Stimulated activated CD8-positive, alpha-beta memory T cell treated with anti-CD3 and anti-CD28 coated beads, Interleukin-7, amount 100 ng/mL, for 4 hours (primary cell): ENCODE data around the gene TM9SF3.
"Not testable (repeated sequence)": the region's sequence is repeated elsewhere in the genome, so short reads cannot be mapped to it uniquely, and the experiment has no call there.

Source experiments
- DNase-seq, 2 donors: peaks; one replicate each; pipeline ENCODE4 v3.0.0-alpha.2; 2020; ENCODE audit warnings: low read depth in 2 of 2

The TM9SF3 gene

GRCh38 chr10:96600337-96600736 is 13.5 kb upstream of the TM9SF3 start:
- DNase-seq = no peak

- DNase-seq = no peak
Measured at GRCh38 chr10:96598846-96599245, 12.0 kb upstream of the TM9SF3 start.

- no peak for DNase-seq
Measured at GRCh38 chr10:96596422-96597407, 9.9 kb upstream of the TM9SF3 start.

GRCh38 chr10:96595741-96596140 is 8.9 kb upstream of the TM9SF3 start:
- no peak for DNase-seq

GRCh38 chr10:96591946-96592345 is 5.1 kb upstream of the TM9SF3 start:
- DNase-seq = no peak

GRCh38 chr10:96588616-96589419 is 2.0 kb upstream of the TM9SF3 start:
- DNase-seq = no peak

GRCh38 chr10:96588060-96588554 is 1.3 kb upstream of the TM9SF3 start:
- no peak for DNase-seq

- peak in 1 of 2 donors; percentile 35 for DNase-seq
Measured at GRCh38 chr10:96587264-96588059, 650 bp upstream of the TM9SF3 start.

GRCh38 chr10:96585736-96586418 is 935 bp downstream of the TM9SF3 start:
- DNase-seq = no peak

- DNase-seq = no peak
Measured at GRCh38 chr10:96584474-96584873, 2.3 kb downstream of the TM9SF3 start.

GRCh38 chr10:96584035-96584434 is 2.8 kb downstream of the TM9SF3 start:
- no peak for DNase-seq

GRCh38 chr10:96579133-96579532 is 7.7 kb downstream of the TM9SF3 start:
- DNase-seq = no peak

- no peak for DNase-seq
Measured at GRCh38 chr10:96578633-96579032, 8.2 kb downstream of the TM9SF3 start.

- DNase-seq = no peak
Measured at GRCh38 chr10:96578022-96578421, 8.8 kb downstream of the TM9SF3 start.

- no peak for DNase-seq
Measured at GRCh38 chr10:96577069-96577468, 9.7 kb downstream of the TM9SF3 start.

- DNase-seq = no peak
Measured at GRCh38 chr10:96576277-96576980, 10.4 kb downstream of the TM9SF3 start.

GRCh38 chr10:96574564-96574963 is 12.2 kb downstream of the TM9SF3 start:
- not testable (repeated sequence) for DNase-seq

GRCh38 chr10:96573036-96573435 is 13.8 kb downstream of the TM9SF3 start:
- no peak for DNase-seq

GRCh38 chr10:96570983-96571964 is 15.5 kb downstream of the TM9SF3 start:
- no peak for DNase-seq
